ENCODE results near the gene ZNF576.

ZNF576 gene

GRCh38 chr19:43561139-43561970 is 35.0 kb upstream of the ZNF576 start:
- H3K79me2 ChIP-seq, result peaks cover 32% of the 10 kb centered on the region
- no peak overlapping the region for H3K4me2 ChIP-seq (ENCODE audit: low read length)
- no peak overlapping the region for H3K4me3 ChIP-seq (ENCODE audit: low read depth, low read length)
- no peaks in the 10 kb centered on the region for H3K4me1 ChIP-seq
- TF ChIP-seq, protein P1, sequence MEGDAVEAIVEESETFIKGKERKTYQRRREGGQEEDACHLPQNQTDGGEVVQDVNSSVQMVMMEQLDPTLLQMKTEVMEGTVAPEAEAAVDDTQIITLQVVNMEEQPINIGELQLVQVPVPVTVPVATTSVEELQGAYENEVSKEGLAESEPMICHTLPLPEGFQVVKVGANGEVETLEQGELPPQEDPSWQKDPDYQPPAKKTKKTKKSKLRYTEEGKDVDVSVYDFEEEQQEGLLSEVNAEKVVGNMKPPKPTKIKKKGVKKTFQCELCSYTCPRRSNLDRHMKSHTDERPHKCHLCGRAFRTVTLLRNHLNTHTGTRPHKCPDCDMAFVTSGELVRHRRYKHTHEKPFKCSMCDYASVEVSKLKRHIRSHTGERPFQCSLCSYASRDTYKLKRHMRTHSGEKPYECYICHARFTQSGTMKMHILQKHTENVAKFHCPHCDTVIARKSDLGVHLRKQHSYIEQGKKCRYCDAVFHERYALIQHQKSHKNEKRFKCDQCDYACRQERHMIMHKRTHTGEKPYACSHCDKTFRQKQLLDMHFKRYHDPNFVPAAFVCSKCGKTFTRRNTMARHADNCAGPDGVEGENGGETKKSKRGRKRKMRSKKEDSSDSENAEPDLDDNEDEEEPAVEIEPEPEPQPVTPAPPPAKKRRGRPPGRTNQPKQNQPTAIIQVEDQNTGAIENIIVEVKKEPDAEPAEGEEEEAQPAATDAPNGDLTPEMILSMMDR (IDR thresholded peaks at IDR 0.05), result no peak
- H2AFZ ChIP-seq, result no peak overlapping the region
- no peaks in the 10 kb centered on the region for H3K36me3 ChIP-seq (ENCODE audit: control insufficient read depth, insufficient read depth, low read length)
- no peak overlapping the region for H3K27ac ChIP-seq
- no peaks in the 10 kb centered on the region for H3K27me3 ChIP-seq (ENCODE audit: control insufficient read depth, insufficient read depth, low read length)
- H3K9me3 ChIP-seq (ENCODE audit: control insufficient read depth, low read length), result no peaks in the 10 kb centered on the region
- H3K9ac ChIP-seq, result no peak overlapping the region

DNA sequence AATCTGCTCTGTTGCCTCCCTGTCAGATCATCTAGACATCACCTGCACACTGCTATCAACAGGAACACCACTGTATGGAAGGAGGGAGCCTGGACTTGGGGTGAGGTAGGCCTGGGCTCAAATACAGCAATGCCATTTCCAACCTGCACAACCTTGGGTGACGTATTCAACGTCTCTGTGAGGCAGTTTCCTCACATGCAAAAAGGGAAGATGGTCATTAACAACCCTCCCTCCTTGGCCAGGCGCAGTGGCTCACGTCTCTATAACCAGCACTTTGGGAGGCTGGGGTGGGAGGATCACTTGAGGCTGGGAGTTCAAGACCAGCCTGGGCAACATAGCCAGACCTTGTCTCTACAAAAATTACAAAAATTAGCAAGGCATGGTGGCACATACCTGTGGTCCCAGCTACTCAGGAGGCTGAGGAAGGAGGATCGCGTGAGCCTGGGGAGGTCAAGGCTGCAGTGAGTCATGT is 34.1 kb upstream of the ZNF576 start:
- no peaks in the 10 kb centered on the region for H3K9me3 ChIP-seq (ENCODE audit: control insufficient read depth, low read length)
- H3K4me1 ChIP-seq, result no peaks in the 10 kb centered on the region
- no peaks in the 10 kb centered on the region for H3K27me3 ChIP-seq (ENCODE audit: control insufficient read depth, insufficient read depth, low read length)
- no peaks in the 10 kb centered on the region for H3K36me3 ChIP-seq (ENCODE audit: control insufficient read depth, insufficient read depth, low read length)
- no peak overlapping the region for H3K4me2 ChIP-seq (ENCODE audit: low read length)
- H3K4me3 ChIP-seq (ENCODE audit: low read depth, low read length), result no peak overlapping the region
- H2AFZ ChIP-seq, result no peak overlapping the region
- no peak overlapping the region for H3K9ac ChIP-seq
- TF ChIP-seq, protein P1 (IDR thresholded peaks at IDR 0.05), result no peak
- no peak overlapping the region for H3K27ac ChIP-seq
- peaks cover 36% of the 10 kb centered on the region for H3K79me2 ChIP-seq

GRCh38 chr19:43562698-43563241 is 33.6 kb upstream of the ZNF576 start:
- no peaks in the 10 kb centered on the region for H3K9me3 ChIP-seq (ENCODE audit: control insufficient read depth, low read length)
- H3K36me3 ChIP-seq (ENCODE audit: control insufficient read depth, insufficient read depth, low read length), result no peaks in the 10 kb centered on the region
- H3K4me1 ChIP-seq, result no peaks in the 10 kb centered on the region
- H3K79me2 ChIP-seq, result peaks cover 39% of the 10 kb centered on the region
- no peak overlapping the region for H3K4me3 ChIP-seq (ENCODE audit: low read depth, low read length)
- H3K27ac ChIP-seq, result no peak overlapping the region
- no peak overlapping the region for H3K9ac ChIP-seq
- no peak overlapping the region for H3K4me2 ChIP-seq (ENCODE audit: low read length)
- no peak overlapping the region for H2AFZ ChIP-seq
- TF ChIP-seq, protein P1 (IDR thresholded peaks at IDR 0.05), result no peak
- H3K27me3 ChIP-seq (ENCODE audit: control insufficient read depth, insufficient read depth, low read length), result no peaks in the 10 kb centered on the region

DNA sequence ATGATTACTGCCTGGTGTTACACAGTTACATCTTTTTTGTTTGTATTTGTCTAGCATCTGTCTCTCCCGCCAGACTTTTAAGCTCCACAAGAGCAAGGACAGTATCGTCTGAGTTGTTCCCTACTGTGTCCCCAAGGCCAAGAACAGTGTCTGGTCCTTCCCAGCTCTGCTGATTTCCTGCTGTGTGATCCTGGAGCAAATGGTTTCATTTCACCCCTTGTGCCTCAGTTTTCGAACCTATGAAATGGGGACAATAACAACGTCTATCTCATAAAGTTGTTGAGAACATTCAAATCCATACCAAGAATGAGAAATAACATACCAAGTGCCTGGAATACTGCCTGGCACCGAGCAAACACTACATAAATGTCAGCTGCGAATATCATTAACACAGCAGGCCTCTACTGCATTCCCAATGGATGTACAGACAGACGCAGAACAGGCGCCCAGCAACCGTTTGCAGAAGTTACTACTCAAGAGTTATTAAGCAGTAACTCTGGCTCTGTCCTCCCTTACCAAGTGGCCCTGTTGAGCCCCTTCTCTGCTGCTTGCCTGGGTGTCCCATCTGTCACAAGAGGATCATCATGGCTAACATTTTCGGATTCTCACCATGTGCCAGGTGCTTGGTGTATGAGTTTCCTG is 32.5 kb upstream of the ZNF576 start:
- no peak overlapping the region for H3K4me3 ChIP-seq (ENCODE audit: low read depth, low read length)
- no peak overlapping the region for H3K27ac ChIP-seq
- no peak overlapping the region for H3K9ac ChIP-seq
- no peaks in the 10 kb centered on the region for H3K4me1 ChIP-seq
- no peak overlapping the region for H3K4me2 ChIP-seq (ENCODE audit: low read length)
- no peaks in the 10 kb centered on the region for H3K9me3 ChIP-seq (ENCODE audit: control insufficient read depth, low read length)
- peaks cover 44% of the 10 kb centered on the region for H3K79me2 ChIP-seq
- no peaks in the 10 kb centered on the region for H3K36me3 ChIP-seq (ENCODE audit: control insufficient read depth, insufficient read depth, low read length)
- no peak overlapping the region for H2AFZ ChIP-seq
- no peaks in the 10 kb centered on the region for H3K27me3 ChIP-seq (ENCODE audit: control insufficient read depth, insufficient read depth, low read length)
- TF ChIP-seq, protein P1 (IDR thresholded peaks at IDR 0.05), result no peak
